Neural cell (in vitro differentiated cells): Measurements from ENCODE around the gene SIN3A. TPM values are rescaled to one million over a fixed set of nuclear protein-coding genes. Genes with fewer than 3 reads are reported as not detected.

Experiments used
- H2AFZ ChIP-seq: fragments of 200-600, 300-800 bp; sonication (generic), shearing (Covaris generic); 2 replicates; pipeline ENCODE4 v1.6.0; 2014; ENCODE audit warnings: low read depth, mild to moderate bottlenecking, antibody characterized with exemption, low read length, moderate library complexity
- H3F3A ChIP-seq: fragments of 200-600 bp; shearing (Covaris generic); 2 replicates; pipeline ENCODE4 v1.6.1; 2016; ENCODE audit warnings: mild to moderate bottlenecking, moderate library complexity, mixed read lengths, antibody characterized with exemption, low read length; ENCODE audit not compliant: insufficient read depth, poor library complexity, severe bottlenecking
- H3K27ac ChIP-seq: fragments of 200-600, 300-800 bp; sonication (generic), shearing (Covaris generic); 2 replicates; pipeline ENCODE4 v1.5.1; 2014; ENCODE audit warnings: mild to moderate bottlenecking, low read length, moderate library complexity
- H3K27me3 ChIP-seq: fragments of 300-800, 200-600 bp; sonication (generic), shearing (Covaris generic); 2 replicates; pipeline ENCODE4 v1.6.0; 2014; ENCODE audit warnings: mild to moderate bottlenecking, low read depth, low read length, moderate library complexity; ENCODE audit not compliant: insufficient read depth
- H3K36me3 ChIP-seq: fragments of 300-800, 200-600 bp; sonication (generic), shearing (Covaris generic); 2 replicates; pipeline ENCODE4 v1.5.1; 2014; ENCODE audit warnings: mild to moderate bottlenecking, antibody characterized with exemption, low read length, moderate library complexity; ENCODE audit not compliant: insufficient read depth
- H3K4me2 ChIP-seq: fragments of 300-800, 200-600 bp; sonication (generic), shearing (Covaris generic); 2 replicates; pipeline ENCODE4 v1.6.0; 2014; ENCODE audit warnings: mild to moderate bottlenecking, low read length
- H3K4me3 ChIP-seq: fragments of 300-800, 200-600 bp; sonication (generic), shearing (Covaris generic); 2 replicates; pipeline ENCODE4 v1.5.1; 2014; ENCODE audit warnings: mild to moderate bottlenecking, low read length, moderate library complexity
- H3K79me2 ChIP-seq: fragments of 200-600 bp; shearing (Covaris generic); replicated peaks from 2 replicates; pipeline ENCODE4 v1.6.0; 2014; ENCODE audit warnings: mild to moderate bottlenecking, low read length, moderate library complexity; ENCODE audit not compliant: insufficient read depth
- H3K9ac ChIP-seq: fragments of 300-800, 200-600 bp; sonication (generic), shearing (Covaris generic); 2 replicates; pipeline ENCODE4 v1.6.1; 2016; ENCODE audit warnings: mild to moderate bottlenecking, low read length, mixed read lengths
- H3K9me2 ChIP-seq: fragments of 200-600 bp; shearing (Covaris generic); 2 replicates; pipeline ENCODE4 v1.6.1; 2016; ENCODE audit warnings: mild to moderate bottlenecking, low read length, mixed read lengths; ENCODE audit not compliant: insufficient read depth
- H3K9me3 ChIP-seq: fragments of 200-600, 300-800 bp; sonication (generic), shearing (Covaris generic); 2 replicates; pipeline ENCODE4 v1.6.1; 2016; ENCODE audit warnings: mild to moderate bottlenecking, mixed run types, low read length, moderate library complexity, mixed read lengths
- H4K20me1 ChIP-seq: fragments of 200-600 bp; shearing (Covaris generic); 2 replicates; pipeline ENCODE4 v1.6.1; 2016; ENCODE audit warnings: mild to moderate bottlenecking, mixed run types; ENCODE audit not compliant: insufficient read depth
- CTCF ChIP-seq: fragments of 450-650 bp; IDR thresholded peaks from 2 replicates; pipeline ENCODE4 v1.5.1; 2014; ENCODE audit warnings: antibody characterized with exemption, mild to moderate bottlenecking, moderate library complexity; ENCODE audit not compliant: poor library complexity, severe bottlenecking
- EP300 ChIP-seq: fragments of 450-650 bp; conservative IDR thresholded peaks from 2 replicates; pipeline ENCODE4 v1.6.1; 2014; ENCODE audit warnings: antibody characterized with exemption, mild to moderate bottlenecking, moderate library complexity; ENCODE audit not compliant: poor library complexity, severe bottlenecking
- EZH2 ChIP-seq: fragments of 200-600, 300-800 bp; shearing (Covaris generic), sonication (generic); IDR thresholded peaks from 2 replicates; pipeline ENCODE4 v1.6.1; 2014; ENCODE audit warnings: antibody characterized with exemption, low read length, borderline replicate concordance, mild to moderate bottlenecking; ENCODE audit not compliant: insufficient read depth, poor library complexity, severe bottlenecking
- MXI1 ChIP-seq: fragments of 450-650 bp; conservative IDR thresholded peaks from 2 replicates; pipeline ENCODE4 v1.6.1; 2014; ENCODE audit warnings: antibody characterized with exemption, mild to moderate bottlenecking; ENCODE audit not compliant: poor library complexity, severe bottlenecking
- POLR2AphosphoS5 ChIP-seq: IDR thresholded peaks from 2 replicates; pipeline ENCODE4 v1.6.1; 2012
- RAD21 ChIP-seq: fragments of 450-650 bp; conservative IDR thresholded peaks from 2 replicates; pipeline ENCODE4 v1.6.1; 2014; ENCODE audit warnings: antibody characterized with exemption, mild to moderate bottlenecking, moderate library complexity
- SMC3 ChIP-seq: fragments of 450-650 bp; conservative IDR thresholded peaks from 2 replicates; pipeline ENCODE4 v1.6.1; 2014; ENCODE audit warnings: antibody characterized with exemption, mild to moderate bottlenecking, moderate library complexity; ENCODE audit not compliant: poor library complexity
- TAF1 ChIP-seq: IDR thresholded peaks from 2 replicates; pipeline ENCODE4 v1.6.1; 2012; ENCODE audit warnings: low read depth
- polyA plus RNA-seq: library from polyadenylated mRNA; depleted of rRNA; stranded (reverse); fragments of >200 nt; gene quantifications from 2 replicates; pipeline ENCODE4 v1.2.3, GENCODE V29; 2014
- TF ChIP-seq, protein P1 (sequence below): IDR thresholded peaks from 2 replicates; pipeline ENCODE4 v1.6.1; 2012; ENCODE audit warnings: borderline replicate concordance

Gene SIN3A
- polyA plus RNA-seq, 1 donor from 2014 or later, result 13.7 TPM

- H3F3A ChIP-seq, result no peaks in the 10 kb centered on the region
- H3K79me2 ChIP-seq, result no peaks in the 10 kb centered on the region
- H3K9me3 ChIP-seq, result no peaks in the 10 kb centered on the region
- TF ChIP-seq EP300, result no peak
- no peak for TF ChIP-seq SMC3
- TF ChIP-seq POLR2AphosphoS5, result no peak
- TF ChIP-seq EZH2, result no peak
- no peak for TF ChIP-seq MXI1
- no peak for TF ChIP-seq RAD21
- TF ChIP-seq, protein P1, sequence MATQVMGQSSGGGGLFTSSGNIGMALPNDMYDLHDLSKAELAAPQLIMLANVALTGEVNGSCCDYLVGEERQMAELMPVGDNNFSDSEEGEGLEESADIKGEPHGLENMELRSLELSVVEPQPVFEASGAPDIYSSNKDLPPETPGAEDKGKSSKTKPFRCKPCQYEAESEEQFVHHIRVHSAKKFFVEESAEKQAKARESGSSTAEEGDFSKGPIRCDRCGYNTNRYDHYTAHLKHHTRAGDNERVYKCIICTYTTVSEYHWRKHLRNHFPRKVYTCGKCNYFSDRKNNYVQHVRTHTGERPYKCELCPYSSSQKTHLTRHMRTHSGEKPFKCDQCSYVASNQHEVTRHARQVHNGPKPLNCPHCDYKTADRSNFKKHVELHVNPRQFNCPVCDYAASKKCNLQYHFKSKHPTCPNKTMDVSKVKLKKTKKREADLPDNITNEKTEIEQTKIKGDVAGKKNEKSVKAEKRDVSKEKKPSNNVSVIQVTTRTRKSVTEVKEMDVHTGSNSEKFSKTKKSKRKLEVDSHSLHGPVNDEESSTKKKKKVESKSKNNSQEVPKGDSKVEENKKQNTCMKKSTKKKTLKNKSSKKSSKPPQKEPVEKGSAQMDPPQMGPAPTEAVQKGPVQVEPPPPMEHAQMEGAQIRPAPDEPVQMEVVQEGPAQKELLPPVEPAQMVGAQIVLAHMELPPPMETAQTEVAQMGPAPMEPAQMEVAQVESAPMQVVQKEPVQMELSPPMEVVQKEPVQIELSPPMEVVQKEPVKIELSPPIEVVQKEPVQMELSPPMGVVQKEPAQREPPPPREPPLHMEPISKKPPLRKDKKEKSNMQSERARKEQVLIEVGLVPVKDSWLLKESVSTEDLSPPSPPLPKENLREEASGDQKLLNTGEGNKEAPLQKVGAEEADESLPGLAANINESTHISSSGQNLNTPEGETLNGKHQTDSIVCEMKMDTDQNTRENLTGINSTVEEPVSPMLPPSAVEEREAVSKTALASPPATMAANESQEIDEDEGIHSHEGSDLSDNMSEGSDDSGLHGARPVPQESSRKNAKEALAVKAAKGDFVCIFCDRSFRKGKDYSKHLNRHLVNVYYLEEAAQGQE, result no peak
- TF ChIP-seq CTCF, result no peak
- no peak for TF ChIP-seq TAF1
- no peak overlapping the region for H2AFZ ChIP-seq
- no peaks in the 10 kb centered on the region for H3K27me3 ChIP-seq
- H3K36me3 ChIP-seq, result no peaks in the 10 kb centered on the region
- H3K27ac ChIP-seq, result no peak overlapping the region
- H3K9me2 ChIP-seq, result no peaks in the 10 kb centered on the region
- H4K20me1 ChIP-seq, result no peaks in the 10 kb centered on the region
- H3K9ac ChIP-seq, result no peak overlapping the region
- no peak overlapping the region for H3K4me3 ChIP-seq
- no peak overlapping the region for H3K4me2 ChIP-seq
These were observed 86.6 kb downstream of the SIN3A start for GRCh38 chr15:75364881-75365280.

- Histone ChIP-seq H3K79me2 (no peaks in the 10 kb centered on the region), H3K4me3 (no peak overlapping the region), H3K9me2 (no peaks in the 10 kb centered on the region), H4K20me1 (no peaks in the 10 kb centered on the region), H3F3A (no peaks in the 10 kb centered on the region), H3K9ac (no peak overlapping the region), H3K4me2 (no peak overlapping the region), H2AFZ (no peak overlapping the region), H3K36me3 (no peaks in the 10 kb centered on the region), H3K9me3 (no peaks in the 10 kb centered on the region), H3K27ac (no peak overlapping the region), H3K27me3 (no peaks in the 10 kb centered on the region)
- TF ChIP-seq, protein P1, result no peak
- TF ChIP-seq MXI1, result no peak
- no peak for TF ChIP-seq TAF1
- no peak for TF ChIP-seq EP300
- TF ChIP-seq EZH2, result no peak
- no peak for TF ChIP-seq RAD21
- no peak for TF ChIP-seq POLR2AphosphoS5
- no peak for TF ChIP-seq SMC3
- no peak for TF ChIP-seq CTCF
These were observed 87.7 kb downstream of the SIN3A start for GRCh38 chr15:75363786-75364185.
